Fibroblast of gingiva (primary cell): Measurements from ENCODE around the gene CEP112.
A peak's percentile ranks its signal among the peaks of the same experiment; 100 is the strongest.
"Not testable (repeated sequence)": the region's sequence is repeated elsewhere in the genome, so short reads cannot be mapped to it uniquely, and the experiment has no call there.

Source experiments
- DNase-seq: peaks from one replicate; pipeline ENCODE4 v3.0.0-alpha.2; 2011; ENCODE audit warnings: low read depth

Gene CEP112

DNA sequence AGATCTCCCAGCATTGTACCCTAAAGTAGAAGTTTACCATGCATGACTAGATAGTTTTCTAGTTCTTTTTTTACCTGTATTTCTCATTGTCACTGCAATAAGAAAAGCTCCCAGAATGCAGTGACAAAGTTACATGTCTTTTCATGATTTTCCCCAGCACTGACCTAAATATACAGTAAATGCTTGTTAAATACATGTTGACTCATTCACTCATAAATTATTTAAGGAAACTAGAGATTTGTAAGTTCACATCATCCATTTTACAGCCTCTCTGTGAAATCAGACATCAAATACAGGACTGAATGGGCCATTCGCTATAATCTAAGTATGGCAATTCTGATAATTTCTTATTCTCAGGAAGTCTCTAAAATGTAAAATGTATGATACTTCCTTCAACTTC is 371.6 kb downstream of the CEP112 start:
- DNase-seq, result no peak

DNA sequence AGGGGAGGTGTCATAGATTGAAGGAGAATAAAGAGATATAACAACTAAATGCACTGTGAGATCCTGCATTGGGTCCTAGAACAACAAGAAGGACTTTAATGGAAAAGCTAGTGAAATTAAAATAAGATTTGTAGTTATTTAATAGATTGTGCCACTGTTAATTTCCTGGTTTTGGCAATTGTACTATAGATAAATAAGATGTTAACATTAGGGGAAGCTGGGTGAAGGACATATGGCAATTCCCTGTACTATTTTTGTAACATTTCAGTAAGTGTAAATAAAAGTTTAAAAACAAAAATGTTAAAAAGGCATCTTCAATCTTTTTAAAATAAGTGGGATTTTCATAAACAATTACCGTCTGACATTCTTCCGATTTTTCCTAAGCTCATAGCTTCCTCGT is 372.1 kb downstream of the CEP112 start:
- DNase-seq, result no peak

DNA sequence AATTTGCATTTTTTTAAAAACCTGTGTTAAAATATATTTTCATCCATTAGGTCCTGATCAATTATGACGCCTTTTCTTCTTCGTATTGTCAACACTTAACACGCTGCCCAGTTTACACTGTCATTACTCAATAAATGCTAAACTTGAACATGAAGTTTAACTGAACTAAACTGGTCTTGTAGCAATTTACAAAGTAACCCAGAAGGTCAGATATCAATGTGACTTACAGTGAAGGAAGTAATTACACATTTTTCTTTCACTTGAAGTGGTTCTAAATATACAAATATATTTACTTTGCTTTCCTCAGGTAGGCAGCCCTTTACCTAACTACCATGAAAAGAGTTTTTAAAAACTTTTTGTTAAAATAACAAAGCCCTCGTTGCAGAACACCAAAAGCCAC is 374.0 kb downstream of the CEP112 start:
- no peak for DNase-seq

DNA sequence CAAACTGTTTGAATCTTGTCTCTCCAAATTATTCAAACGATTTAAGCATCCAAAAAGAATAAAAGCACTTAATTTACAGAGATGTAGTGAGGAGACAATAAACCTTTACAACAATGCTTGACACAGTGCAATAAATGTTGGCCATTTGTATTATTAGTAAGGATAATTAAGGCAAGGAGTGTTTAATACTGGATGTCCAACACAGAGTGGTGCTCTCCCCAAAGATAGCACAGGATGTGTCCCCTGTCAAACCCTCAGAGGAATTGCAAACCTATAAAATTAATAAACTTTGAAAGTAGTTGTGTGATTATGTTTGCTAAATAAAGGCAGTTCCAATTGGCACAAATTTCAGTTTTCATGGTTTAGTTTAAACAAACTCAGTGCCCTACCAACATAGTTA is 377.5 kb downstream of the CEP112 start:
- no peak for DNase-seq

DNA sequence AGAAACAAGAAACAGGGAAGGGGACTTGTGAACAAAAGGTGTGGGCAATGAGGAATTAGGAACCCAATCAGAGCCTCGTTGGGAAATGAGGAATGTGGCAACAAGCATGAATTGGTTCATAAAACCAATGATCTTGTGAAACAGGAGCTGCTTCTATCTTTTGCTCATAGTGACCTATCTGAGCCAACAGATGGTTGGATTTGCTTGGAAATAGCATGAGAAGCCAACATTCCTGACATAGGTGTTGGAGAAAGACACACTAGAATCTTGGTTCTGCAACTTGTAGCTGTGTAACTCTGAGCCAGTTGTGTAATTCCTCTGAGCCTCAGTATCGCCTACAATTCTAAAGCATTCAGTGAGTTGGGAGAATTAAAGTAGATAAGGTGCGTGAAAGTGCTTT is 378.6 kb downstream of the CEP112 start:
- DNase-seq, result peak; percentile 7

DNA sequence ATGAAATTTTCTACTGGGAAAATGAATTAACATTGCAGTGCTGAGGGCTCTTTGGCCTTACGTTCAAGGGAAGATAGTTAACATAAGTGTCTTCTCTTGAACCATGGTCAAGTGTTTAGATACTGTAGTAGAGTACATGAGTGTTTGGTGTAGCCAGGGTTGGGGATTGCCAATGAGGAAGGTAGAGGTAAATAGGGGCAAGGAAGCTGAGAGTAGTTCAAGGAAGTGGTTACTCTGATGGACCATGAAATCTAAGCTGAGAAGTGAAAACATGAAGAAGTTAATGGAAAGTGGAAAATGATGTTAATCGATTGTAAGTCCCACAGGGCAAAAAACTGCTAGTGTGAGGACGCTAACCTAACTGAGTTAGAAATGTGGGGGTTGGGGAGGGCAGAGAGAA is 380.9 kb downstream of the CEP112 start:
- DNase-seq, result no peak

DNA sequence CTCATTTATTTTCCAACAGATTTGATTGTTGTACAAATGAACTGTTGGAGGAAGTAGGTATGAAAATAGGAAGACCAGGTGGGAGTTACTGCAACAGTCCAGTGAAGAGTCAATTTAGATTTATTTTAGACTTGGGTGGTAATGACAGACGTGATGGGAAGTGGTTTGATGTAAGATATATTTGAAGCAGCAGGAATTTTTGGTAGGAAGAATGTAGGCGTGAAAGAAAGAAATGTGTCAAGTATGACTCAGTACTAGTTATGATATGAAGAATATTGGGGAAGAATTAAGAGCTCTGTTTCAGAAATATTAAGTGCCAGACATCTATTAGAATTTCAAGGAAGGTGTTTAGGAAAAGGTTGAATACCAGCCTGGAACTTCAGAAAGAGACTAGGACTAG is 382.6 kb downstream of the CEP112 start:
- DNase-seq, result no peak

DNA sequence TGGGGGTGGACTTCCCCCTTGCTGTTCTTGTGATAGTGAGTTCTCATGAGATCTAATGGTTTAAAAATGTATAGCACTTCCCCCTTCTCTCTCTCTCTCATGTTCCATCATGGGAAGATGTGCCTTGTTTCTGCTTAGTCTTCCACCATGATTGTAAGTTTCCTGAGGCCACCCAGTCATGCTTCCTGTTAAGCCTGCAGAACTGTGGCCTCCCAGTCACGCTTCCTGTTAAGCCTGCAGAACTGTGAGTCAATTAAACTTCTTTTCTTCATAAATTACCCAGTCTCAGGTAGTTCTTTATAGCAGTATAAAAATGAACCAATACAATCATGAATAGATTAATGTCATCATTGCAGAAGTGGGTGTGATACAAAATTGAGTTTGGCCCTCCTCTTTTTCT is 383.4 kb downstream of the CEP112 start:
- DNase-seq, result not testable (repeated sequence)

DNA sequence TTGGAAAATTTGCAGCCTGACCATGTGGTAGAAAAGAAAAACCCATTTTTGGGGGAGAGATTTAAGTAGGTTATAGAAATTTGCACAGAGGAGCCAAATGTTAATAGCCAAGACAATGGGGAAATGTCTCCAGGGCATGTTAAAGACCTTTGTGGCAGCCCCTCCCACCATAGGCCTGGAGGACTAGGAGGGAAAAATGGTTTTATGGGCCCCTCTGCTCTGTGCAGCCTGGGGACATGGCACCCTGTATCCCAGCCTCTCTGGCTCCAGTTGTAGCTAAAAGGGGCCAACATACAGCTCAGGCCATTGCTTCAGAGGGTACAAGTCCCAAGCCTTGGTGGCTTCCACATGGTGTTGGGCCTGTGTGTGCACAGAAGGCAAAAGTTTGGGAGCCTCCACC is 384.6 kb downstream of the CEP112 start:
- DNase-seq, result no peak

DNA sequence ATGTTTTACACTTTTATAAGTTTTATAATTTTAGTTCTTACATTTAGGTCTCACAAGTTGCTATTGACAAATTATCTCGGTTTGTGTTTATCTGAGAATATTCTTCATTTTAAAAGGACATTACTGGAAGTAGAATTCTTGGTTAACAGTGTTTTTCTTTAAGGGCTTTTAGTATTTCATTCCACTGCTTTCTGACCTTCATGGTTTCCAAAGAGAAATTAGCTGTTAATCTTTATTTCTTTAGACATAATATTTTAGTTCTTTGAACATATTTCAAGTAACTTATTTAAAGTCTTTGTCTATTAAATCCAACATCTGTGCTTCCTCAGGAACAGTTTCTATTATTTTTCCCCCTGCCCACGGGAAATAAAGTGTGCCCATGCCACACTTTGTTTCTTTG is 390.4 kb downstream of the CEP112 start:
- DNase-seq, result no peak

DNA sequence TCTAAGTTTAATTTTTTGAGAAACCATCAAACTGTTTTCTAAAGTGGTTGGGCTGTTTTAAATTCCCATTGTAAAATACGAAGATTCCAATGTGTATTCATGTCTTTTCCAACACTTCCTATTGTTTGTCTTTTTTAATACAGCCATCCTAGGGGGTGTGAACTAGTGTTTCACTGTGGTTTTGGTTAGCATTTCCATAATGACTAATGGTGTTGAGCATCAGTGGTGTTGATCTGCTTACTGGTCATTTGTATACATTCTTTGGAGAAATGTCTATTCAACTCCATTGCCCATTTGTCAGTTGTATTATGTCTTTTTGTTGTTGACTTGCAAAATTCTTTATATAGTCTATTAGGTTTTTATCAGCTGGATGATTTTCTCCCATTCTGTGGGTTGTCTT is 391.3 kb downstream of the CEP112 start:
- no peak for DNase-seq

DNA sequence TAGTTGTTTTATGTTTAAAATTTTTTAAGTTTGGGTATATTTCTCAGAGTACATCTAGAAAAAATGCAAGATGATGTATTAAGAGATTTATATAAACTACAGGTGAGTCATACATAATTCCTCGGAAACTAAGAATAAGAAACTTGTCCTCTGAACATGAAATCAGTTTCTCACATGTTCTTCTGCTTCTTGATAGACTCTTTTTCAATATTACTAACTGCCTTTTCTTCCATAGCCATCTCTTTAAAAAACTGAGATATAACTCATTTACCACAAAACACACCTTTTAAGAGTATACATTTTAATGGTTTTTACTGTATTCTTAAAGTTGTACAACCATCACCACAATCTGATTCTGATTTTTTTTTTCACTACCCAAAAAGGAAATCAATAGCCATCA is 392.1 kb downstream of the CEP112 start:
- DNase-seq, result no peak

DNA sequence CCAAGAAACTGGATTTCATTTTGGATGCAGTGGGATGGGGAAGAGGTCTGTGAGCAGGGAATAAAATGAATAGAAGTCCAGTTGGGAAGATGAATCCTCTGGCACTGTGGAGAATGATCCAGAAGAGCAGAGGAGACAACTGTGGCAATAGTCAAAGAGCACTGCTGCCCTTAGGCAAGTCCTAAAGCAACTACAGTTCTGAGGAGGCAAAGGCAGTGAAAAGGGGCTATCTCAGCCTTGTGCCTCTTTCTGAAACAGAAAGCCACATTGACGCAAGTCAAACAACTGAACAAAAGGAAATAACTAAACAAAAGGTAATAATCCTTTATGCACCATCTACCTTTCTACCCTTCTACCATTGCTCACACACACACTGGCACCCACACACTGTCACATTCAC is 392.5 kb downstream of the CEP112 start:
- DNase-seq, result no peak

DNA sequence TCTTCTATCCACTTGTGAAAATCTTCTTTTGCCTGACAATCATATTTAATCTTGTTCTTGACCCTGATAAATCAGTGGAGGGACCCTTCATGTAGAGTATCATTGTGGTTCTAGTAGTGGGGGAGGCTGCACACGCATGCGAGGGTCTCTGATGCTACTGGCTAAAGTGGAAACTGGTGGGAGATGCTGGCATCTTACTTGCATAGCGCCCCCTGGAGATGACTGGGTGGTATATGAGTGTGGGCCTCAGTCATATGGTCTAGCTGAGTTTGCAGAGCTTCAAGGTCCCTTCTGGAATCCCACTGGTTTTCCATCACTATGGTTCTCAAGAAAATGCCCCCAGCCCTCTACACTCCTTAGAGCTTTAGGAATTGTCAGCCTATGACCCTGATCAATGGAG is 394.1 kb downstream of the CEP112 start:
- no peak for DNase-seq

DNA sequence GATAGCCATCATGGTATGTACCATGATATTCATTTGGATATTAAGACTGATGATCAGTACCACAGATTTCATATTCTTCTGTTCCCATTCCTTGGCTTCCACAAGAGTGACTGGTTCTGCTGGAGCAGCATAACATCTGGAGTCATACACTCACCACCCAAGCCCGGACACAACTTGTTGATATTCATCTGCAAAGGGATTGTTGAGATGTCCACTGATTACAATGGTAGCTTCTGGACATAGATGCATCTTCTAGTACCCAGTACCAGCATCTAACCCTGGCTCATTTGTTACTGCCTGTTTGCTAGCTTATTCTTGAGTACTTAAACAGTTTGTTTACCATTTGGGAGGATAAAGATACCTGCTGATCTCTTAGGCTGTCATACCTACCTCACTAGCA is 394.8 kb downstream of the CEP112 start:
- DNase-seq, result no peak

DNA sequence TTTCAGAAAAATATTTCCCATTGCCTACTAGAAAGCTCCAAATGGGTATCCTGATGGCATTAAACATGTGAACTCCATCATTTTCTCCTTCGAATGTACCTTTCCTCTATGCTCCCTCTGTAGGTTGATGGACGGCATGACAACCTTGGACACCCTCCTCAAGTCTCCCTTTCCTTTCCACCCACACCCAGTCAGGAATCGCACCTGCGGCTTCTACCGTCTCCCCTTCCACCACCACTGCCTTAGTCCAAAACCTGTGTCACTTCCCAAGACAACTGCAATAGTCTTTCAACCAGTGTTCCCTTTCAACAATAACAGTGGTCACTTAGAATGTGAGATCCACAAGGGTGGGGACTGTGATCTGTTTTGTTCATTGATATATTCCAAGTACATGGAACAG is 397.4 kb downstream of the CEP112 start:
- peak; percentile 5 for DNase-seq

DNA sequence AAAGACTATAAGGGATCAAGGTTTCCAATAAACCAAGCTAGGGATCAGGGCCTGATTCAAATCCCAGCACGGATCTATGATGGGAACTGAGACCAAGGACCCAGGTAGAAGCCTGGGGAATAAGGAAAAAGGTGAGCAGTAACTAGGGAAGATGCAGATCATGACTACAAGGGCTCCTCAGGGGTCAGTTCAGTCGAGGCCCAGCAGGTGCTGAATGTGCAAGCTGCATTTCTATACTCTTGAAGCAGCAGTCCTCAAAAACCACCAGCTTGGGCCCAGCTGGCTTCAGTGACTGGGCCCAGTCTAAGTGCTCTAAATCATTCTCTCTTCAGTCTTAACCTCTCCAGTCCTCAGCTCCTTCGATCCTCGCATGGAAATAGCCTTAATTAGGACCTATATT is 401.7 kb downstream of the CEP112 start:
- DNase-seq, result no peak

DNA sequence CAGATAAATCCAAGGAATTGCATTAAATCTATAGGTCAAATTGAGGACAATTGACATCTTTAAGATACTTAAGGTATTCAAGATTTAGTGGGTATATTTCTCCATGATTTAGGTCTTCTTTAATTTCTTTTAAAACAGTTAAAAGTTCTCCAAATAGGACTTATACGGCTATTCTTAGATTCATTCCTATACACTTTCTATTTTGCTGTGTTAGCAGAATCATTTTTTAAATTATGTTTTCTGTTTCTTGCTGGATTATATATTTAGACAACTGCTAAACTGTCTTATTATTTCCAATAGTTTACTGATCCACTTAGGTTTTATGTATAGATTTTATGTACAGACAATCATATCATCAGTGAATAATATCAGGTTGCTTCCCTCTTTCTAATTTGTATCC is 404.4 kb downstream of the CEP112 start:
- DNase-seq, result no peak

DNA sequence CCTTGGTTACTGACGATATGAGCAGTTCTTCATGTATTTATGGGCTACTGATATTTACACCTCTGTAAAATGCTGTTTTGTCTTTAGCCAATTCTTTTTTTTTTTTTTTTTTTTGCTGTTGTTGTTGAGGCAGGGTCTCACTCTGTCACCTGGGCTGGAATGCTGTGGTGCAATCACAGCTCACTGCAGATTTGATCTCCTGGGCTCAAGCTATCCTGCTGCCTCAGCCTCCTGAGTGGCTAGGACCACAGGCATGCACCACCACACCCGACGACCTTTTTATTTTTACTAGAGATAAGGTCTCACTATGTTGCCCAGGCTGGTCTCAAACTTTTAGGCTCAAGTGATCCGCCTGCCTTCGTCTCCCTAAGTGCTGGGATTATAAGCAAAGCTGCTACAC is 405.5 kb downstream of the CEP112 start:
- no peak for DNase-seq

DNA sequence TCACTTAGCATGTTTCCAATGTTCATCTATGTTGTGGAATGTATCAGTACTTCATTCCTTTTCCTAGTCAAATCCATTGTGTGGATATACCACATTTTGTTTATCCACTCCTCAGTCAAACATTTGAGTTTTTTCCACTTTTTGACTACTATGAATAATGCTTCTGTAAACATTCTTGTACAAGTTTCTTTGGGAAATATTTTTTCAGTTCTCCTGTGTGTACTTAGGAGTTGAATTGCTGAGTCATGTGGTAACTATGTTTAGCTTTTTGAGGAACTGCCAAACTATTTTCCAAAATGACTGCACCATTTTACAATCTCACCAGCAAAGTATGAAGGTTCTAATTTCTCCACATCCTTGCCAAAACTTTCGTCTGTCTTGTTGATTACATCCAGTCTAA is 406.8 kb downstream of the CEP112 start:
- DNase-seq, result peak; percentile 95

DNA sequence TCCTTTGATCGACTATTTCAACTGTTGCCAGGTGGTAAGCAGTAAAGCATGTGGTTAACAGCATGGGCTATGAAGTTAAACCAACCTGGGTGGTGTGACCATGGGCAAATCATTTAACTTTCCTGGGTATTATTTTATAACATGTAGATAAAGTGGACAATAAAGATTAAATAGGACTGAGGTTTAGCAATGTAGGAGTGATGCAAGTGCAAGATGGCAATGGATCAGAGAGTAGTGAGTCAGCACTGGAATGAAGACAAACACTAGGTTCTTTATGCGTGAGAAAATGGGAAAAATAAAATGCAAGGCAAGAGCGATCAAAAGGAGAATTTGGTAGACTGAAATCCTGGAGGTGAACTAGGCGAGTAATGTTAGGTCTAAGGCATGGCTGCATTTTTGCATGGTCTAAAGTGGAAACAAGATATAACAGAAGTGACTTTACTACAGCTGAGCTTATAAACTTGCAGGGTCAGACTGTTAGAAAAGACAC is 408.0 kb downstream of the CEP112 start:
- DNase-seq, result peak; percentile 81

DNA sequence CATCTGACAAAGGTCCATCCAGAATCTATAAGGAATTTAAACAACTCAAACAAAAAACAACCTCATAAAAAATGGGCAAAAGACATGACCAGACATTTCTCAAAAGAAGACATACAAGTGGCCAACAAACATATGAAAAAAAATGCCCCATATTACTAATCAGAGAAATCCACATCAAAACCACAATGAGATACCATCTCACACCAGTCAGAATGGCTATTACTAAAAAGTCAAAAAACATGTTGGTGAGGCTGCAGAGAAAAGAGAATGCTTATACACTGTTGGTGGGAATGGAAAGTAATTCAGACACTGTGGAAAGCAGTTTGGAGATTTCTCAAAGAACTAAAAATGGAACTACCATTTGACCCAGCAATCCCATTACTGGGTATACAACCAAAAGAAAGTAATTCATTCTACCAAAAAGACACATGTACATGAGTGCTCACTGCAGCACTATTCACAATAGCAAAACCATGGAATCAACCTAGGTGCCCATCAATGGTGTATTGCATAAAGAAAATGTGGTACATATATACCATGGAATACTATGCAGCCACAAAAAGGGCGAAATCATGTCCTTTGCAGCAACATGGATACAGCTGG is 409.7 kb downstream of the CEP112 start:
- DNase-seq, result not testable (repeated sequence)

DNA sequence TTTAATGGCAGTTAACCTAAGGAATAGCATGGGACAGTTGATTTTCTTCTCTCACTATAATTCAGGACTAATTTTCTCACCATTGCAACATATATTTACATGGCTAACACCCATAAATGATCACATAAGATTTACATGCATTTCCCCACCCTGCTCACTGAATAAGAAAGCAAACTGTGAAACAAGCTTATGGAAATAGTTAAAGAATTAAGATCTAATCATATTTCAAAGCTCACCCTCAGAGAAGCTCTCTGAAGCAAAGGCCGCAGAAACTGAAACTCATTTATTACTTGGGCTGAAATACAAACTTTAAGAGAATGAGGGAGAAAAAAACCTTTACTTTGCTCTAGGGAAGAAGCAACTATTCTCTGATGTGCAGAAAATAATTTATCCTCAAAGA is 411.8 kb downstream of the CEP112 start:
- no peak for DNase-seq

DNA sequence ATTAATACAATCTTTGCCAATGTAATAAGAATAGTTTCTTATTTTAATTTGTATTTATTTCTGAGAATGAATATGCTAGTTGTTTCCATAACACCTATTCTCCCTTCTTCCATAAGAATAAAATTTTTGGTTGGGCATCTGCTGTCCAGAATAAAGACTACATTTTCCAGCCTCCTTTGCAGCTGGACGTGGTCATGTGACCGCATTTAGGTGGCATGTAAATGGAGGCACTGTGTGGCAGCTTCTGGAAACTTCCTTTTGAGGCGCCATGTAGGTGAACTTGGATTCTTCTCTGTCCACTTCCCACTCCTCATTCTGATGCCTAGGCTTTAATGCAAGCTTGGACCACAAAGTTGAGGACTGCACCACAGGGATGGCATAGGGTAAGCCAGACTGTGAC is 415.0 kb downstream of the CEP112 start:
- DNase-seq, result no peak

DNA sequence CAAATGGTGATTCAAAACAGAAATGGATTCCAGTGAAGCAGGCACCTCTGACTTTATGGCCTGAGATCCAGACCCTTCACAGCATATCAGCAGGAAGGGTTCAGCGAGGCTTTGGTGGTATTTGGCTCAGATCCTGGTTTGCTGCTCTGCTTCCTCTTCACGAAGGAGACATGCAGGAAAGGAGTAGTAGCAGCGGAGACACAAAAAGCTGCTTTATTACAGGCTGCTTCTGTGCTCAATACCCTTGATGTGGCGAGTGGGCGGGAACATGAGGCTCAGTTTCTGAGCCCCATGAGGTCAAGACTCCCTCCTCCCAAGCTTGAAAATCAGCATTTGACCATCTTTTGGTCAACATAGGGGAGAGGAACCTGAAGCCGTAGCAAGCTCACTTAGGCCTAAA is 417.1 kb downstream of the CEP112 start:
- DNase-seq, result no peak
